K562 (cell line): Measurements from ENCODE around the gene SLC7A11. TPM values are rescaled to one million over a fixed set of nuclear protein-coding genes. Genes with fewer than 3 reads are reported as not detected.

Experiments
- ATAC-seq: fragments of 200-7000 bp; cut with Tn5 transposase; 3 replicates; pipeline ENCODE4 v1.9.1; 2020; ENCODE audit warnings: moderate library complexity
- BruUV-seq: library from RNA; stranded (reverse); fragments of 400-500 nt; replicated peaks from 2 replicates; lab custom pipeline; 2021; lab: Mats Ljungman, UMichigan
- CTCF ChIA-PET: fragments of 300-600 bp; formaldehyde crosslinking; extraction: SDS; loops from one replicate; lab custom pipeline; 2021; ENCODE audit warnings: low intra/inter-chr PET ratio; lab: Yijun Ruan, JAX
- POLR2A ChIA-PET: fragments of 300-600, 350-650 bp; sonication (Branson Sonifier 250); formaldehyde crosslinking; extraction: SDS; loops from one replicate; lab custom pipeline; 2021; ENCODE audit warnings: antibody characterized with exemption, inconsistent platforms; lab: Yijun Ruan, JAX
- DNase-seq, 4 experiments: peaks; one replicate each; pipeline versions ENCODE4 v3.0.0 to v3.0.0-alpha.2; 2011 to 2018; ENCODE audit warnings: low spot score in 3 of 4, mixed read lengths in 3 of 4; ENCODE audit errors: extremely low read depth in 1 of 4
- FAIRE-seq: peaks from 2 replicates; lab custom pipeline; 2011; peaks lifted over from hg19 to GRCh38; lab: Jason Lieb, UNC
- H2AFZ ChIP-seq: 2 replicates; pipeline ENCODE4 v1.6.0; 2011; ENCODE audit warnings: low read depth, low read length, control low read depth, inconsistent platforms
- H3K27ac ChIP-seq: fragments of 200-600 bp; 3 replicates; pipeline ENCODE4 v1.8.0; 2011; ENCODE audit warnings: low read depth, mild to moderate bottlenecking, control low read depth, inconsistent platforms, low read length, moderate library complexity, mixed read lengths; ENCODE audit errors: extremely low read depth
- H3K27me3 ChIP-seq, 2 experiments: fragments of 300-600 bp in 1 of 2; 2 replicates in 1 of 2; 3 replicates in 1 of 2; pipeline versions ENCODE4 v1.6.0 to v1.8.0; 2011; ENCODE audit warnings: inconsistent platforms in 2 of 2, low read length in 2 of 2, mild to moderate bottlenecking in 1 of 2, mixed read lengths in 1 of 2, moderate library complexity in 1 of 2; ENCODE audit not compliant: control insufficient read depth in 2 of 2, insufficient read depth in 2 of 2
- H3K36me3 ChIP-seq: fragments of 300-600 bp; 3 replicates; pipeline ENCODE4 v1.8.0; 2011; ENCODE audit warnings: mild to moderate bottlenecking, low read length, inconsistent platforms; ENCODE audit not compliant: control insufficient read depth, insufficient read depth
- H3K4me1 ChIP-seq, 2 experiments: fragments of 200-600 bp in 1 of 2; replicated peaks in 1 of 2; 2 replicates in 1 of 2; 3 replicates in 1 of 2; pipeline versions ENCODE4 v1.5.1 to v1.8.0; 2011; ENCODE audit warnings: inconsistent platforms in 2 of 2, low read length in 2 of 2, mild to moderate bottlenecking in 1 of 2, mixed read lengths in 1 of 2, moderate library complexity in 1 of 2; ENCODE audit not compliant: control insufficient read depth in 2 of 2, insufficient read depth in 2 of 2
- H3K4me2 ChIP-seq: 2 replicates; pipeline ENCODE4 v1.6.1; 2011; ENCODE audit warnings: low read length, control low read depth, inconsistent platforms, mixed read lengths; ENCODE audit not compliant: insufficient read depth
- H3K4me3 ChIP-seq: fragments of 200-600 bp; sonication (generic), shearing (Covaris generic); 2 replicates; pipeline ENCODE4 v1.5.1; 2016; ENCODE audit warnings: control low read depth, inconsistent platforms
- H3K79me2 ChIP-seq: fragments of 200-600 bp; 3 replicates; pipeline ENCODE4 v1.8.0; 2011; ENCODE audit warnings: low read length, inconsistent platforms; ENCODE audit not compliant: control insufficient read depth, insufficient read depth
- H3K9ac ChIP-seq, 2 experiments: 2 replicates each; pipeline versions ENCODE4 v1.6.0 to v1.6.1; 2011; ENCODE audit warnings: low read depth in 2 of 2, low read length in 2 of 2, control low read depth in 1 of 2, inconsistent platforms in 1 of 2, mild to moderate bottlenecking in 1 of 2, mixed read lengths in 1 of 2; ENCODE audit not compliant: insufficient read depth in 1 of 2
- H3K9me1 ChIP-seq: one replicate; pipeline ENCODE4 v1.6.0; 2011; ENCODE audit warnings: inconsistent platforms, mild to moderate bottlenecking, low read length, moderate library complexity; ENCODE audit not compliant: control insufficient read depth, insufficient read depth
- H3K9me3 ChIP-seq: replicated peaks from 2 replicates; pipeline ENCODE4 v1.5.1; 2011; ENCODE audit warnings: low read depth, low read length, inconsistent platforms; ENCODE audit not compliant: control insufficient read depth, insufficient read depth
- H4K20me1 ChIP-seq: replicated peaks from 2 replicates; pipeline ENCODE4 v1.6.1; 2011; ENCODE audit warnings: low read length, inconsistent platforms, mixed read lengths; ENCODE audit not compliant: control insufficient read depth, insufficient read depth
- POU5F1 ChIP-seq: fragments of 150-350 bp; IDR thresholded peaks from 2 replicates; pipeline ENCODE4 v1.6.1; 2014; ENCODE audit warnings: borderline replicate concordance, low read length, low read depth, mild to moderate bottlenecking; ENCODE audit not compliant: partially characterized antibody
- RBBP5 ChIP-seq: fragments of 200-600 bp; sonication (generic); IDR thresholded peaks from 2 replicates; pipeline ENCODE4 v1.6.1; 2012; ENCODE audit warnings: borderline replicate concordance, mild to moderate bottlenecking, low read length, control low read depth, inconsistent platforms; ENCODE audit not compliant: insufficient read depth, poor library complexity, severe bottlenecking
- SOX6 ChIP-seq: fragments of 450-650 bp; IDR thresholded peaks from 2 replicates; pipeline ENCODE4 v1.6.1; 2014; ENCODE audit warnings: mild to moderate bottlenecking
- ZC3H11A ChIP-seq: IDR thresholded peaks from 2 replicates; pipeline ENCODE4 v1.6.1; 2012; ENCODE audit warnings: low read depth, low read length, improper control_type of control experiment
- ZNF224 ChIP-seq: sonication (generic); formaldehyde crosslinking; IDR thresholded peaks from 2 replicates; pipeline ENCODE4 v1.8.0; 2022; ENCODE audit warnings: mild to moderate bottlenecking, missing genetic modification reagents
- ZNF699 ChIP-seq: fragments of 250-450 bp; sonication (Bioruptor Pico); IDR thresholded peaks from 2 replicates; pipeline ENCODE4 v1.8.0; 2021; ENCODE audit warnings: mild to moderate bottlenecking, moderate library complexity; ENCODE audit not compliant: insufficient replicate concordance
- WGBS: fragments of 100-300 bp; shearing (Covaris generic); methylation state at CpG from one replicate; pipeline ENCODE4 v1.1.6; 2016; ENCODE audit warnings: low coverage, mixed read lengths; ENCODE audit not compliant: insufficient coverage; ENCODE audit errors: missing lambda C conversion rate; 5-methylcytosine and 5-hydroxymethylcytosine counted together
- in situ Hi-C: fragments of 300-500 bp; cut with MboI; formaldehyde crosslinking; loops from 4 replicates; pipeline ENCODE4 v1.15.0; 2018; ENCODE audit warnings: inconsistent platforms, mixed read lengths
- intact Hi-C: fragments of 100-400 bp; cut with micrococcal nuclease; formaldehyde crosslinking; loops from 2 replicates; pipeline ENCODE4 v1.14.2; 2022
- polyA plus RNA-seq, 8 experiments: library from polyadenylated mRNA; depleted of rRNA in 4 of 8; stranded (reverse) in 5 of 8; unstranded in 3 of 8; fragments of >200 nt; fragmentation: Nextera tagmentation in 2 of 8; fragmentation: Illumina TruSeq in 1 of 8; extraction: Ambion mirVana in 2 of 8; extraction: Trizol in 1 of 8; gene quantifications; 2 replicates each; pipeline versions ENCODE4 v1.2.1 to v1.2.3, GENCODE V29; 2011 to 2014; ENCODE audit warnings: inconsistent platforms in 1 of 8, missing spikeins in 1 of 8
- total RNA-seq, 7 experiments: library from RNA; depleted of rRNA in 6 of 7; stranded (reverse); fragments of >200 nt in 6 of 7; fragmentation: Illumina TruSeq in 2 of 7; extraction: Trizol in 2 of 7; gene quantifications; 2 replicates each; pipeline versions ENCODE4 v1.2.1 to v1.2.3, GENCODE V29; 2011 to 2021; ENCODE audit warnings: low replicate concordance in 1 of 7
- TF ChIP-seq, protein P1 (sequence below): fragments of 250-450 bp; sonication (Bioruptor Pico); IDR thresholded peaks from 2 replicates; pipeline ENCODE4 v1.8.0; 2021; ENCODE audit warnings: mild to moderate bottlenecking, moderate library complexity

SLC7A11 gene
- total and polyA plus RNA-seq, 9 of the 15 experiments (the other 6 are each of a cell fraction or from before 2014, with no cell fraction given) = 4.5 to 26.1 (median 13.5) TPM

- TF ChIP-seq RBBP5 (no peak), ZNF224 (CRISPR knock-in tag) (no peak), POU5F1 (no peak), ZNF699 (CRISPR knock-in tag) (no peak), ZC3H11A (no peak), SOX6 (0 out of 2 replicates have a peak, but pooled peaks have one; percentile 22)
- TF ChIP-seq, protein P1, sequence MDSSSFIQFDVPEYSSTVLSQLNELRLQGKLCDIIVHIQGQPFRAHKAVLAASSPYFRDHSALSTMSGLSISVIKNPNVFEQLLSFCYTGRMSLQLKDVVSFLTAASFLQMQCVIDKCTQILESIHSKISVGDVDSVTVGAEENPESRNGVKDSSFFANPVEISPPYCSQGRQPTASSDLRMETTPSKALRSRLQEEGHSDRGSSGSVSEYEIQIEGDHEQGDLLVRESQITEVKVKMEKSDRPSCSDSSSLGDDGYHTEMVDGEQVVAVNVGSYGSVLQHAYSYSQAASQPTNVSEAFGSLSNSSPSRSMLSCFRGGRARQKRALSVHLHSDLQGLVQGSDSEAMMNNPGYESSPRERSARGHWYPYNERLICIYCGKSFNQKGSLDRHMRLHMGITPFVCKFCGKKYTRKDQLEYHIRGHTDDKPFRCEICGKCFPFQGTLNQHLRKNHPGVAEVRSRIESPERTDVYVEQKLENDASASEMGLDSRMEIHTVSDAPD (CRISPR knock-in tag) = no peak
- in situ Hi-C loops (loop anchor here (10.0 kb wide), 1 partner anchor 496 kb away; no protein-coding TSS in a partner anchor), intact Hi-C loops (no loop called here)
- H3K27ac ChIP-seq = no peak overlapping the region
- WGBS = 76% methylated on average over 5 of the region's 5 CpGs
- H3K4me3 ChIP-seq = no peak overlapping the region
- no peak for DNase-seq
- CTCF ChIA-PET = no interaction called here
- H3K4me2 ChIP-seq = no peak overlapping the region
- no peak for ATAC-seq
- POLR2A ChIA-PET = no interaction called here
- peaks cover 83% of the 10 kb centered on the region for H3K36me3 ChIP-seq
- H3K9me1 ChIP-seq = no peaks in the 10 kb centered on the region
- H3K9me3 ChIP-seq = no peaks in the 10 kb centered on the region
- no peak for FAIRE-seq
- H2AFZ ChIP-seq = no peak overlapping the region
- H3K4me1 ChIP-seq = no peaks in the 10 kb centered on the region
- H3K27me3 ChIP-seq = no peaks in the 10 kb centered on the region
- no peak overlapping the region for H3K9ac ChIP-seq
- H3K79me2 ChIP-seq = no peaks in the 10 kb centered on the region
- BruUV-seq = no TSS peak
- no peaks in the 10 kb centered on the region for H4K20me1 ChIP-seq
Observed at GRCh38 chr4:138178566-138178965, 63.6 kb downstream of the SLC7A11 start.
